Stimulated activated CD8-positive, alpha-beta memory T cell treated with anti-CD3 and anti-CD28 coated beads, Interleukin-12 subunit alpha, Interleukin-12 subunit beta, amount 100 ng/mL, for 24 hours (primary cell): ENCODE data around the gene WDR31.
"Not testable (repeated sequence)": the region's sequence is repeated elsewhere in the genome, so short reads cannot be mapped to it uniquely, and the experiment has no call there.

Experiments
- DNase-seq: peaks from one replicate; pipeline ENCODE4 v3.0.0-alpha.2; 2020; ENCODE audit errors: extremely low read depth

Gene WDR31

DNA sequence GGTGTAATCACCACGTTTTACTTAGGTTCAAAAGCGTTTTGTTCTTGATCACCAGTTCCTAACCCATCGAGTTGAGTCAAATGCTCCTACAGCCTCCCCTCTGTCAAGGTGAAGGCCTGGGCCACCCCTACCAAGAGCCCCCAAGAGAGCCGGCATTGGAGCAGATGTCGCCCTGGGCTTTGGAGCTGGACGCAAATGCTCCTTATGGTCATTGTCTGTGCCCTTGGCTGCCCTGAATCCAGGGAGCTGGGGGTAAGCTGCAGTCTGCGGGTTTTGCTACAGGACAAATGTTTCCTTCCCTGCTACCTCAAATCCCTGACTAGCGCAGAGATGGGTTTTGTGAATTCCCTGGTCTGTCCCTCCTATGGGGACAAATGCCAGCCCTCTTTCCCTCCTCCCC is 41.8 kb downstream of the WDR31 start:
- DNase-seq, result no peak

DNA sequence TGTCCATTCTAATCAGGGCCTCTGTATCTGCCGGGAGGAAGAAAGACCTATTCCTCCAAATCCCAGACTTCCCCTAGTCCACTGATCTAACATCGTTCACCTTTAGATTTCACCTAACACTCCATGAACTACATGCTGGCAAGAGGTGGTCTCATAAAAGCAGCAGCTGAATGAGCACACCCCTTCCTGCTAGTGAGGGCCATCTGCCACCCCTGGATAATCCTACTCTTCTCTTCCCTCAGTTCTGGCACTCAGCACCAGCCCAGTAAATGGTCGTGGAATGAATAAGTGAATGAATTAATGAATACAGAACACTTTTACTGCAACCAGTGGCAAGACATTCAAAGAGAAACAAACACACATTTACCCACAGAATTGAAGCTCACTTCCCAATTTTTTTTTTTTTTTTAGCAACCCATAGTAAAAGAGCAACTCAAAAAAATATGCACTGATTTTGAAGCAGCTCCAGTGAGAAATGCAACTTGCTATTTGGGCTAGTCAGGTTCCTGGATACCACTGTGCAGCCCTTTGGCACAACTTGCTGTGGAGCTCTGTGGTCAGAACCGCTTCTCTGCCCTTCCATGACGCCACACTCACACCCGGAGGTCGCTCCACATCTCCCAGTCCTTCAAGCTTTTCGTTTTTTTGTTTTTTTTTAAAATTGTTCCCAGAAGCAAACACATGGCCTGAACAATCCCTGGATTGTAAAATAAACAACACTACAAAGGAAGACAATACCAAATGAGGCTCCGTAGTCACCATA is 43.1 kb downstream of the WDR31 start:
- no peak for DNase-seq

DNA sequence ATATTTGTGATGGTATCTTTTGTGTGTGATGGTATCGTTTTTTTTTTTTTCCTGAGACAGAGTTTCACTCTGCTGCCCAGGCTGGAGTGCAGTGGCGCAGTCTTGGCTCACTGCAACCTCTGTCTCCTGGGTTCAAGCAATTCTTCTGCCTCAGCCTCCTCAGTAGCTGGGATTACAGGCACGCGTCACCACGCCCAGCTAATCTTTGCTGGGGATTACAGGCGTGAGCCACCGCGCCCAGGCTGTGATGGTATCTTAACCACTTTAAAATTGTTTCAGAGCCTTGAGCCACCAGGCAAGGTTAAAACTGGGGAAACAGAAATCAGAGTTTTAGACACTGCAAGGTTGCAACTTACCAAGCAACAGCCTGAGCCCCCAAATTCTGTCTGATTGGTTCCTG is 43.8 kb downstream of the WDR31 start:
- DNase-seq, result not testable (repeated sequence)

DNA sequence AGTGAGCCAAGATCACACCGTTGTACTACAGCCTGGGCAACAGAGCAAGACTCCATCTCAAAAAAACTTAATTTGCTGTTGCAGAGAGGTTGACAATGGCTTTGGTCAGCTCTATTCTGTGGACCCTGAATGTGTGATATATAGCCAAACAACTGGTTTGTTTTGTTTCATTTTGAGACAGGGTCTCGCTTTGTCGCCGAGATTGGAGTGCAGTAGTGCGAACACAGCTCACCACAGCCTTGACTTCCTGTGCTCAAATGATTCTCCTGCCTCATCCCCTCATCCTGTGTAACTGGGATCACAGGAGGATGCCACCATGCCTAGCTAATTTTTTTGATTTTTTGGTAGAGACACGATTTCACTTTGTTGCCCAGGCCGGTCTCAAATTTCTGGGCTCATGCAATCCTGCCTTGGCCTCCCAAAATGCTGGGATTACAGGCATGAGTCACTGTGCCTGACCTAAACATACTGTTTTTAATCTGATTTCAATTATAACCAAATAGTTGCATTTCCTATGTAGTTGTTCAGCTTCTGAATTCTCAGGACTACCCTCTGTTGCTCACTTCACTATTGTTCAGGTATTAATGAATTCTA is 46.7 kb downstream of the WDR31 start:
- DNase-seq, result no peak

DNA sequence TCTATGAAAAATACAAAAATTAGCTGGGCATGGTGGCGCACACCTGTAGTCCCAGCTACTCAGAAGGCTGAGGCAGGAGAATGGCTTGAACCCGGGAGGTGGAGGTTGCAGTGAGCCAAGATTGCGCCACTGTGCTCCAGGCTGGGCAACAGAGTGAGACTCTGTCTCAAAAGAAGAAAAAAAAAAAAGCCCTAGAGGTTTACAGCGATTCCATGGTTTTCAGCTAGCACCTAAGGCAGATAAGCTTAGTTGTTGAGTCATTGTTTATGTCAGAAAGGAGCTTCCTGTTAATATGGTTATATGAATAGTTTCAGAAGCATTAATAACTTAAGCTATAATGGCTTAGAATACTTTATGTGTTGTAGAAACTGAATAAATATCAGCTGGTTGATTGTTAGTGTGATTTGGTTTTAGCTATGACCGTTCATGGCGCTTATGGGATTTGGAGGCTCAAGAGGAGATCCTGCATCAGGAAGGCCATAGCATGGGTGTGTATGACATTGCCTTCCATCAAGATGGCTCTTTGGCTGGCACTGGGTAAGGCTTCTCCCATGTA is 49.9 kb downstream of the WDR31 start:
- DNase-seq, result no peak

DNA sequence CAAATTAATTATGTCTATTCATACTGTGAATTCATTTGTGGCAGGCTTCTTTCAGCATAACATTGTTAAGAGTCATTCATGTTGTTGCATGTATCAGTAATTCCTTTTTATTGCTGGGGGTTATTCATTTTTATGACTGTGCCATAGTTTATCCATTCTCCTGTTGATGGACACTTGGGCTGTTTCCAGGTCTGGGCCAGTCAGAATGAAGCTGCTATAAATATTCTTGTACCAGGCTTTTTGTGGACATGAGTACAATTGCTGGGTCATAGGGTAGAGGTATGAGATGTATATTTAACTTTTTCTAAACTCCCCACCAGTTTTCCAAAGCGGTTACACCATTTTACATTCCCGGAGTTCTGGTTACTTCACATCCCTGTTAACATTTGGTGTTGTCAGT is 51.0 kb downstream of the WDR31 start:
- no peak for DNase-seq

DNA sequence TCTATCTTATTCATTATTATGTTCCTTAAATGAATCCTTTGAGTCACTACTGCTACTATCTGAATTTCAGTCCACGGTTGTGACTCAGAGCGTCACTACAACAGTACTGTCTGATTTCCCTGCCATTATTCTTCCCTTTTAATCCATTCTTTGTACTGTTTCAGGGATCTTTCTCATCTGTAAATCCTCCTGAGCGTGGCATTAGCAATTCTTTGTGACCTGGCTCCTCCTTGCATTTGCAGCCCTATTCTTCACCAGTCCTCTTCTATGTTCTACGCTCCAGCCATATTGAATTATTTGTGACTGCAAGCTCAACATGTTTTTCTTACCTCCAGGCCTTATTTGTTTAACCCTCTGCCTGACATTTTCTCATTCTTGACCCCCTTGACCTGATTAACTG is 58.7 kb downstream of the WDR31 start:
- no peak for DNase-seq

DNA sequence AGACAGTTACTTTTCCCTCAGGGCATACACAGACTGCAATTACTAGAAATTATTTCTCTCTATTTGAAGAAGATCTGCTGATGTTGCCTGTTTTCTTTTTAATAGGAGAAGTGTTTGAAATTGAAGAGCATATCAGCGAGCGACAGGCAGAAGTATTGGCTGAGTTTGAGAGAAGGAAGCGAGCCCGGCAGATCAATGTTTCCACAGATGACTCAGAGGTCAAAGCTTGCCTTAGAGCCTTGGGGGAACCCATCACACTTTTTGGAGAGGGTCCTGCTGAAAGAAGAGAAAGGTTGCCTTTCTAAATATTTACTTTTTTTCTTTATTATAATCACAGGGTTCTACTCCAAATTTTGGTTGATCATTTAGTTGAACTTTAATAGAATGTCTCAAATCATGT is 61.2 kb downstream of the WDR31 start:
- no peak for DNase-seq

DNA sequence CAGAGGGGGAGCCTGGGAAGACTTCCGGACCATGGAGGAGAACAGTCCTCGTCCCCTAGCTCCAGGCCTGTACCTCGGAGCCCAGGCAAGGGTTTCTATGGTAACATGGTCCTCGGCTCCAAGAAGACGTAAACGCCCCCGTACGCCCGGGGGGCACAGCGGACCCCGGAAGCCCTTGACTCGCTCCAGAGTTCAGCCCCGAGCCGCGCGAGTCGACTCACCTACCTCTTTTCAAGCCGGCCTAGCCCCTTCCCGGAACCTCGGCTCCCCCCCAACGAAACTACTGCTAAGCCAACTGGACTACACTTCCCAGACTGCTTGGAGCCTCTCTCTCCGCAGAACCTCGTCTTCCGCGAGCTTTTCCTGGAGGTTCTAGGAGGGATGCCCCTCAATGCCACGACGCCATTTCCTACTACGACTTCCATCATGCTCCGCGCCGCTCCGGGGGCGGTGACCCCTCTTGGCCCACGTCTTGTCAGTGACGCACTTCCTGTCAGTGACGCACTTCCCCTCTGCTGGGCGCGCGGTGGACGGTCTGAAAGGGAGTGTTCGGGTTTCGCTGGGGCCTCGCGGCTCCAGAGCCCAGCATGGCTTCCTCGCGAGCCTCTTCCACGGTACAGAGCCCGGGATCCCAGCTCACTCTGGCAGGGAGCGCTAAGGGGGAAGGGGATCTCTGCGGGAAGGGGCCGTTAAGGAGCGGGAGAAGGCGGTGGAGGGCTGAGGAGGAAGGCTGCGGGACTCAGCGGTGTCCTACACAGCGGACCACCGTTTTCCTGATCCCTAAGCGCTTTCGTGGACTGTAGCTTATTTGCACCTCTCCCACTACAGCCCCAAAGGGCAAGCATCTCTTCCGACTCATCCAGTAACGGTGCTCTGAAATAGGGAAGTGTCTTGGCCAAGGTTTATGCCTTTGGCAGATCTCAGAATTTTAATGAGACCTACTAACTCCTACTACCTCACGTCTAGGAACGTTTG is 64.6 kb downstream of the WDR31 start, which contains the start of the genes CDC26 and PRPF4:
Gene CDC26 (minus strand): TSS at position 416 of the 975 bp plus-strand sequence. CDS start 3,065 bp downstream, outside the sequence.
Gene PRPF4 (plus strand): TSS at position 502 of the 975 bp plus-strand sequence. CDS start 86 bp downstream, at position 588.
- peak; percentile 89 for DNase-seq

DNA sequence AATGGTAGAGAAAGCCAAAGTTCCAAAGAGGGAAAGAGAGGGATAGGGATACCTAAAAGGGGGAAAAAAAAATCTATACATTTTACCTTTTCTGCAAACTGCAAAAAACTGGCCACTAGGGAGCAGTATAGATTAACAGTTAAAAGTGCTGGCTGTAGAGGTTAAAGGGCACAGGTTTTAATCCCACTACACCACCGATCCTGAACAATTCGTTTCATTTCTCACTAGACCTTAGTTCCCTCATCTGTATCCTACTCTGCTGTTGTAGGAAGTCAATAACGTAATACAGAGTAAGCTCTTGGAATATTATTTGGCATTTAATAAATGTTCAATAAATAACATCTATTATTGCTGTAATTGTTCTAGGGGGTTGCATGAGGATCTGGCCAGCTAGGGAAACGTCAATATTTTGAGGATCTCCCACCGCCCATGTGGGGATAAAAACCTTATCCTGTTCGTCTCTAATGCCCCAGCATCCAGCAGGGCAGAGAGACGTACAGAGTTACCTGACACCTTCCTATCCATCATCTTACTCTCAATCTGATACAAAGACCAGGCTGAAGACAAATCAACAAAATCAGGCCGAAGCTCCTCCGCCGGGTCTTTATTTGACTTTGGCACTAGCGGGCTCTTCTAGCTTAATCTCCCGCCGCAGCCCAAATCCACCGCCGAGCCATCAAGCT is 65.5 kb downstream of the WDR31 start:
- peak; percentile 5 for DNase-seq

DNA sequence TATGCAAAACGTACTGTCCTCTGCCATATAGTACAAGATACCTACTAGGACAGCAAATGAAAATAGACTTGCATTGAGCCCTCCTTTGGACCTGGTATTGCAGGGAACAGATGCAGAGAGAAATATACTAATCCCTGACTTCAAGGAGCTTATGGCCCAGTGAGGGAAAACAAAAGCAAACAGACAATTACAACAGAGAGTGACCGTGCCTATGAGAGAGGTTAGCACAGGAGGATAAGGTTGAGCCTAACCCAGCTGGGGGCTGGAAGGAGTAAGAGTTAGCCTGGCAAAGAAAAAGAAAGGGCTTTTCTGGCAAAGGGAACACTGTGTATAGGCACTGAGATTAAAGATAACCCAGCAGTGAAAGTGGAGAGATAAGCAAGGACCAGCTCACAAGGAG is 70.2 kb downstream of the WDR31 start:
- DNase-seq, result no peak

DNA sequence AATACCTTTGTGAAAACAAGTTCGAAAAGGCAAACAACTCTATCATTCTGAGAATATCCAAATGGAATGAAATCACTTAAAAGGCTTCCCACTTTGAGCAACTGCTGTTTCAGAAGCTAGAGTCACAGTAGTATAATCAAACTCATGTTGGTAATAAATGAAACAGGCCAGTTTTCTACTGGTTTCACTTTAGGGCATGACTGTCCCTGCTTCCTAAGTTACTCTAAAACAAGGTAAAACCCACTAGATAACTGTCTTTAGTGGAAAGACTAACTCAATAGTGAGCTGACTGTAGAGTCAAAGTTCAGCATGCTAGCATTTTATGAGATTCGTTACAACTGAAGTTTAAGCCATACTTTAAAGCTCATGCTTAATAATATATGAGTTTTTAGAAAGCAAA is 70.7 kb downstream of the WDR31 start:
- no peak for DNase-seq

DNA sequence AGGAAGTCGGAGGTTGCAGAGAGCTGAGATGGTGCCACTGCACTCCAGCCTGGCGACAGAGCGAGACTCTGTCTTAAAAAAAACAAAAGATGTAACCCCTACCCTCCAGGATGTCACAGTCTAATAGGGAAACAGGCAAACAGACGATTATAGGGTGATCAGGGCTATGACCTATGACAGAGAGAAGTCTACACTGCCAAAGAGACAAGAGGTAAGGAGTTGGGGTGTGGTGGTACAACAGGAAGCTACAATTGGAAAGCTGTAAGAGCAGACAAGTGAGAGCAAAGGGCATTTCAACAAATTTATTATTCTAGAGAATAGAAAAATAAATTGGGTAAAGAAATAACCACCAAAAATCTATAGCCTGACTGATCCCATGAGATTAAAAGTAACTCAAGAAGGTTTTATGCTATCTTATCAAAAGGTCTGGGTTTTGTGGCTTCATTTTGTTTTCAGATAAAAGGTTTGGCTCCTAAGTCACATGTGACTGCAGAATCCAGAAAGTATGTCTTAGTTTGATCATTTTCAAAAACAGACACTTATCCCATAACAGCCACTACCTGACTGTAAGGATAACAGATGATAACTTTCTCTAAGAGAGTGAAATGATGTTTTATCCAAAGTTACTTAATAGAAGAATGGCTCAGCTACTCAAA is 72.0 kb downstream of the WDR31 start:
- no peak for DNase-seq

DNA sequence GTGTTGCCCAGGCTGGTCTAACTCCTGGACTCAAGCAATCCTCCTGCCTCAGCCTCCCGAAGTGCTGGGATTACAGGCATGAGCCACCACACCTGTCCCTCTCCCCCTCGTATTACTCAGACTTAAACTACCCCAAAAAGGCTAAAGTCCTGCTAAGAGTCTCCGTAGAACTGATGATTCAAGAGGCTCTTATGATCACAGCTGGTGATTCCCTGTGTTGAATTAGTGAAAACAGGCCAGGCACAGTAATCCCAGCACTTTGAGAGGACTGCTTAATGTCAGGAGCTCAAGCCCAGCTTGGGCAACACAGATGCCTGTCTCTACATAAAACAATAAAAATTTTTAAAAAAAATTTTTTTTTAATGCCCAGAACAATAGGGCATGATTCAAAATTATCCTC is 73.9 kb downstream of the WDR31 start:
- DNase-seq, result no peak
